Ovary (tissue), 9 donors: ENCODE data around the gene ACAN. TPM values are rescaled to one million over a fixed set of nuclear protein-coding genes. Genes with fewer than 3 reads are reported as not detected.

ENCODE experiments used
- DNase-seq, 5 donors: peaks; one replicate each; pipeline ENCODE4 v3.0.0-alpha.2; 2019 to 2020
- H3K27ac ChIP-seq, 2 donors: fragments of 200-600 bp; one replicate each; pipeline versions ENCODE4 v1.5.1 to v1.8.0; 2019 to 2022
- H3K27me3 ChIP-seq: fragments of 200-600 bp; one replicate; pipeline ENCODE4 v1.8.0; 2022
- H3K36me3 ChIP-seq: fragments of 200-600 bp; sonication (generic); one replicate; pipeline ENCODE4 v1.5.1; 2019
- H3K4me1 ChIP-seq: one replicate; pipeline ENCODE4 v1.8.1; 2013; ENCODE audit warnings: mild to moderate bottlenecking, moderate library complexity; ENCODE audit not compliant: insufficient read depth
- H3K4me3 ChIP-seq: fragments of 200-600 bp; sonication (generic); one replicate; pipeline ENCODE4 v1.5.1; 2017
- H3K9me3 ChIP-seq, 2 donors: fragments of 200-600 bp in 1 of 2; sonication (generic) in 1 of 2; one replicate each; pipeline versions ENCODE4 v1.5.1 to v1.8.1; 2013 to 2019; ENCODE audit warnings: mild to moderate bottlenecking in 1 of 2, moderate library complexity in 1 of 2
- CTCF ChIP-seq, 3 donors: fragments of 450-650 bp in 2 of 3; fragments of 200-600 bp in 1 of 3; IDR thresholded peaks; one replicate each; pipeline versions ENCODE4 v1.5.1 to v1.8.0; 2016 to 2022; ENCODE audit warnings: antibody characterized with exemption in 3 of 3, mild to moderate bottlenecking in 1 of 3
- EP300 ChIP-seq: sonication (generic); formaldehyde crosslinking; IDR thresholded peaks from one replicate; pipeline ENCODE4 v1.6.1; 2017; ENCODE audit warnings: antibody characterized with exemption
- POLR2A ChIP-seq: fragments of 450-650 bp; IDR thresholded peaks from one replicate; pipeline ENCODE4 v1.6.1; 2017; ENCODE audit warnings: antibody characterized with exemption, mild to moderate bottlenecking, moderate library complexity
- WGBS, 3 donors: extraction: QIAGEN DNeasy Blood & Tissue Kit in 1 of 3; methylation state at CpG; one replicate each; pipeline versions ENCODE4 v1.1.5 to v1.1.7; 2013 to 2017; 5-methylcytosine and 5-hydroxymethylcytosine counted together
- intact Hi-C, 4 donors: fragments of 100-400 bp; cut with DNase I; formaldehyde crosslinking; loops; one replicate each; pipeline versions ENCODE4 v1.11.0 to v1.15.1; 2022 to 2023
- polyA plus RNA-seq, 2 donors: library from polyadenylated mRNA; stranded (reverse); fragments of 200-250 nt in 1 of 2; fragments of 350-450 nt in 1 of 2; fragmentation: Illumina TruSeq in 1 of 2; extraction: RNeasy Lipid Tissue Mini Kit (QIAGEN cat#74804) in 1 of 2; gene quantifications; one replicate each; pipeline ENCODE4 v1.2.3, GENCODE V29; 2013 to 2014
- total RNA-seq, 7 donors: library from RNA; depleted of rRNA in 2 of 7; stranded (reverse); fragments of >200 nt in 2 of 7; fragmentation: NEBNext Ultra II Directional in 3 of 7; extraction: Animal tissue kit (Norgen Biotek cat#: 25700) in 3 of 7; gene quantifications; one replicate each; pipeline versions ENCODE4 v1.1.0 to v1.2.4, GENCODE V29; 2016 to 2023
- donor health status: DM: no; HTN: no; CAD: no; lungs with moderate emphysema.
- donor health status: DM: no; HTN: no; CAD: no.
- donor health status: Bipolar disorder and iron deficiency.
- donor health status: DM: yes; HTN: yes; CAD: no.
- donor health status: DM: no; HTN: no; CAD: no.
- donor health status: DM: yes; HTN: yes; CAD: no.

Gene ACAN
- total and polyA plus RNA-seq, 9 donors: 0.11 to 5.1 (median 0.54) TPM; not detected in 1

GRCh38 chr15:88877906-88878305 is 74.7 kb downstream of the ACAN start:
- Histone ChIP-seq H3K36me3 (no peaks in the 10 kb centered on the region), H3K4me1 (no peaks in the 10 kb centered on the region), H3K9me3 (no peaks in the 10 kb centered on the region), H3K27ac (no peak overlapping the region), H3K27me3 (no peaks in the 10 kb centered on the region), H3K4me3 (no peak overlapping the region)
- TF ChIP-seq POLR2A: no peak
- TF ChIP-seq CTCF (IDR thresholded peaks at IDR 0.05): no peak
- no peak for TF ChIP-seq EP300
- DNase-seq: no peak
- 91 to 92% (median 91%) methylated on average over 22 of the region's 22 CpGs for WGBS, 3 donors
- intact Hi-C loops: no loop called here

- H3K4me1 ChIP-seq: no peaks in the 10 kb centered on the region
- 84 to 88% (median 87%) methylated on average over 18 of the region's 18 CpGs for WGBS, 3 donors
- no peaks in the 10 kb centered on the region for H3K27me3 ChIP-seq
- H3K36me3 ChIP-seq: no peaks in the 10 kb centered on the region
- intact Hi-C loops: no loop called here
- no peak for DNase-seq
- TF ChIP-seq POLR2A (no peak), EP300 (no peak), CTCF (IDR thresholded peaks at IDR 0.05) (no peak)
- H3K4me3 ChIP-seq: no peak overlapping the region
- H3K9me3 ChIP-seq: no peaks in the 10 kb centered on the region
- H3K27ac ChIP-seq: no peak overlapping the region
Observed at GRCh38 chr15:88878720-88879184, 75.5 kb downstream of the ACAN start.

GRCh38 chr15:88880944-88881740 is 77.9 kb downstream of the ACAN start:
- Histone ChIP-seq H3K4me3 (no peak overlapping the region), H3K27me3 (no peaks in the 10 kb centered on the region), H3K9me3 (no peaks in the 10 kb centered on the region), H3K4me1 (no peaks in the 10 kb centered on the region), H3K36me3 (no peaks in the 10 kb centered on the region), H3K27ac (no peak overlapping the region)
- TF ChIP-seq POLR2A: no peak
- WGBS, 3 donors: 95 to 96% (median 95%) methylated on average over 31 of the region's 31 CpGs
- intact Hi-C loops: no loop called here
- no peak for DNase-seq

GRCh38 chr15:88881775-88882174 is 78.5 kb downstream of the ACAN start:
- DNase-seq: no peak
- no peak overlapping the region for H3K27ac ChIP-seq
- TF ChIP-seq EP300 (no peak), POLR2A (no peak), CTCF (IDR thresholded peaks at IDR 0.05) (no peak)
- WGBS, 3 donors: 94 to 96% (median 95%) methylated on average over 3 of the region's 3 CpGs
- no peak overlapping the region for H3K4me3 ChIP-seq
- no peaks in the 10 kb centered on the region for H3K36me3 ChIP-seq
- H3K9me3 ChIP-seq: no peaks in the 10 kb centered on the region
- no peaks in the 10 kb centered on the region for H3K27me3 ChIP-seq
- intact Hi-C loops: no loop called here
- no peaks in the 10 kb centered on the region for H3K4me1 ChIP-seq

- Histone ChIP-seq H3K9me3 (no peaks in the 10 kb centered on the region), H3K27me3 (no peaks in the 10 kb centered on the region), H3K4me1 (no peaks in the 10 kb centered on the region), H3K4me3 (no peak overlapping the region), H3K27ac (no peak overlapping the region), H3K36me3 (no peaks in the 10 kb centered on the region)
- intact Hi-C loops: no loop called here
- DNase-seq: no peak
- 40 to 42% (median 41%) methylated on average over 4 of the region's 4 CpGs for WGBS, 3 donors
- TF ChIP-seq CTCF (IDR thresholded peaks at IDR 0.05) (no peak), EP300 (no peak), POLR2A (no peak)
Observed at GRCh38 chr15:88882785-88883184, 79.5 kb downstream of the ACAN start.
